ENCODE results near the gene PTPRE. TPM values are rescaled to one million over a fixed set of nuclear protein-coding genes. Genes with fewer than 3 reads are reported as not detected.

Gene PTPRE
- total RNA-seq, 1 experiment from 2014 or later, result 3.1 TPM

DNA sequence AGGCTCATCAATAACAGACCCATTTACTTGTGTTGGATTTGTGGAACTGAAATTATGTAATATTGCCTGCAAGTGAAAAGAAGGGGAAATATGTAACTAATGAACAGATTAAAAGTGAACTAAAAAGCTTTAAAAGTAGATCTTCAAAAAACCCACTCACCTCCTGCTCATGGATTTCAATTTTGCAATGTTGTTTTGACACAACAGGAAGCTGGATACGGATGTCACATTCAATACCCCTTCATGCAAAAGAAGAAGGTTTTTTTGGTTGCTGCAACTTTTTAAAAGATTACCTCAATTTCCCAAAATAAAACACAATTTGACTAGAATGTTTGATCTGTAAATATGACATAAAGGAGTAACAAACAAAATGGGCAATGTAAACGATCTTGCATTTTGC, 216.0 kb downstream of the PTPRE start:
- no peaks in the 10 kb centered on the region for H3K27me3 Mint-ChIP-seq (ENCODE audit: low read depth)
- no peak for TF ChIP-seq ZBTB21 (CRISPR knock-in tag; IDR thresholded peaks at IDR 0.05; ENCODE audit: borderline replicate concordance)
- TF ChIP-seq, protein P1, sequence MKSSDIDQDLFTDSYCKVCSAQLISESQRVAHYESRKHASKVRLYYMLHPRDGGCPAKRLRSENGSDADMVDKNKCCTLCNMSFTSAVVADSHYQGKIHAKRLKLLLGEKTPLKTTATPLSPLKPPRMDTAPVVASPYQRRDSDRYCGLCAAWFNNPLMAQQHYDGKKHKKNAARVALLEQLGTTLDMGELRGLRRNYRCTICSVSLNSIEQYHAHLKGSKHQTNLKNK (CRISPR knock-in tag; IDR thresholded peaks at IDR 0.05), result no peak
- TF ChIP-seq SP1 (CRISPR knock-in tag; conservative IDR thresholded peaks at IDR 0.05), result no peak
- no peak for TF ChIP-seq NFATC4 (CRISPR knock-in tag; IDR thresholded peaks at IDR 0.05)
- TF ChIP-seq ESRRA (CRISPR knock-in tag; IDR thresholded peaks at IDR 0.05; ENCODE audit: borderline replicate concordance), result no peak
- TF ChIP-seq, protein P2, sequence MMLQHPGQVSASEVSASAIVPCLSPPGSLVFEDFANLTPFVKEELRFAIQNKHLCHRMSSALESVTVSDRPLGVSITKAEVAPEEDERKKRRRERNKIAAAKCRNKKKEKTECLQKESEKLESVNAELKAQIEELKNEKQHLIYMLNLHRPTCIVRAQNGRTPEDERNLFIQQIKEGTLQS (CRISPR knock-in tag; conservative IDR thresholded peaks at IDR 0.05), result no peak
- TF ChIP-seq, protein P3, sequence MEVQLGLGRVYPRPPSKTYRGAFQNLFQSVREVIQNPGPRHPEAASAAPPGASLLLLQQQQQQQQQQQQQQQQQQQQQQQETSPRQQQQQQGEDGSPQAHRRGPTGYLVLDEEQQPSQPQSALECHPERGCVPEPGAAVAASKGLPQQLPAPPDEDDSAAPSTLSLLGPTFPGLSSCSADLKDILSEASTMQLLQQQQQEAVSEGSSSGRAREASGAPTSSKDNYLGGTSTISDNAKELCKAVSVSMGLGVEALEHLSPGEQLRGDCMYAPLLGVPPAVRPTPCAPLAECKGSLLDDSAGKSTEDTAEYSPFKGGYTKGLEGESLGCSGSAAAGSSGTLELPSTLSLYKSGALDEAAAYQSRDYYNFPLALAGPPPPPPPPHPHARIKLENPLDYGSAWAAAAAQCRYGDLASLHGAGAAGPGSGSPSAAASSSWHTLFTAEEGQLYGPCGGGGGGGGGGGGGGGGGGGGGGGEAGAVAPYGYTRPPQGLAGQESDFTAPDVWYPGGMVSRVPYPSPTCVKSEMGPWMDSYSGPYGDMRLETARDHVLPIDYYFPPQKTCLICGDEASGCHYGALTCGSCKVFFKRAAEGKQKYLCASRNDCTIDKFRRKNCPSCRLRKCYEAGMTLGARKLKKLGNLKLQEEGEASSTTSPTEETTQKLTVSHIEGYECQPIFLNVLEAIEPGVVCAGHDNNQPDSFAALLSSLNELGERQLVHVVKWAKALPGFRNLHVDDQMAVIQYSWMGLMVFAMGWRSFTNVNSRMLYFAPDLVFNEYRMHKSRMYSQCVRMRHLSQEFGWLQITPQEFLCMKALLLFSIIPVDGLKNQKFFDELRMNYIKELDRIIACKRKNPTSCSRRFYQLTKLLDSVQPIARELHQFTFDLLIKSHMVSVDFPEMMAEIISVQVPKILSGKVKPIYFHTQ (CRISPR knock-in tag; IDR thresholded peaks at IDR 0.05), result no peak
- TF ChIP-seq, protein P4, sequence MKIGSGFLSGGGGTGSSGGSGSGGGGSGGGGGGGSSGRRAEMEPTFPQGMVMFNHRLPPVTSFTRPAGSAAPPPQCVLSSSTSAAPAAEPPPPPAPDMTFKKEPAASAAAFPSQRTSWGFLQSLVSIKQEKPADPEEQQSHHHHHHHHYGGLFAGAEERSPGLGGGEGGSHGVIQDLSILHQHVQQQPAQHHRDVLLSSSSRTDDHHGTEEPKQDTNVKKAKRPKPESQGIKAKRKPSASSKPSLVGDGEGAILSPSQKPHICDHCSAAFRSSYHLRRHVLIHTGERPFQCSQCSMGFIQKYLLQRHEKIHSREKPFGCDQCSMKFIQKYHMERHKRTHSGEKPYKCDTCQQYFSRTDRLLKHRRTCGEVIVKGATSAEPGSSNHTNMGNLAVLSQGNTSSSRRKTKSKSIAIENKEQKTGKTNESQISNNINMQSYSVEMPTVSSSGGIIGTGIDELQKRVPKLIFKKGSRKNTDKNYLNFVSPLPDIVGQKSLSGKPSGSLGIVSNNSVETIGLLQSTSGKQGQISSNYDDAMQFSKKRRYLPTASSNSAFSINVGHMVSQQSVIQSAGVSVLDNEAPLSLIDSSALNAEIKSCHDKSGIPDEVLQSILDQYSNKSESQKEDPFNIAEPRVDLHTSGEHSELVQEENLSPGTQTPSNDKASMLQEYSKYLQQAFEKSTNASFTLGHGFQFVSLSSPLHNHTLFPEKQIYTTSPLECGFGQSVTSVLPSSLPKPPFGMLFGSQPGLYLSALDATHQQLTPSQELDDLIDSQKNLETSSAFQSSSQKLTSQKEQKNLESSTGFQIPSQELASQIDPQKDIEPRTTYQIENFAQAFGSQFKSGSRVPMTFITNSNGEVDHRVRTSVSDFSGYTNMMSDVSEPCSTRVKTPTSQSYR (CRISPR knock-in tag; IDR thresholded peaks at IDR 0.05), result no peak
- no peak for TF ChIP-seq ZNF416 (CRISPR knock-in tag; IDR thresholded peaks at IDR 0.05)
- peaks cover 39% of the 10 kb centered on the region for H3K36me3 Mint-ChIP-seq
- H3K4me3 Mint-ChIP-seq, result no peak overlapping the region
- ChIA-PET POLR2A (no interaction called here), CTCF (no interaction called here)
- ATAC-seq (no peak), DNase-seq (ENCODE audit: low spot score) (no peak)
- H3K27ac Mint-ChIP-seq, result peak overlapping the region; percentile 25; the same call in 1 of the 2 replicates
- no peaks in the 10 kb centered on the region for H3K9me3 Mint-ChIP-seq
- H3K4me1 Mint-ChIP-seq, result peaks cover 35% of the 10 kb centered on the region

DNA sequence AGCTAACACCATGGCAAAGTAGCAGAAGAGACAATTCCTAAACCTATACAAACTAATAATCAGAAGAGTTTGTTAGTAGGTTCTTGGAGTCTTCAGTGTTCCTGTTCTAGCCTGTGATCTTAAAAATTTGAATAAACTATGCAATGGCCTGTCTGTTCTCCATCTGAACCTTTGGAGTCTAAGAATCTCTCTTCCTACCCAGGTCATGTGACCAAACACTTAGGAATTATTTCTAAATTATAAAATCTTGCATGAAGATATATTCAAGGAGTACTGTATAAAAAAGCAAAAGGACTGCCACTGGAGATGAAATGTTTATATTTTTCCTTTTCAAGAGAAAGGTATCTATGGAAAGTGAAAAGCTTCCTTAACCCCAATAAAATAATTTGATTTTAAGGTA, 216.9 kb downstream of the PTPRE start:
- ATAC-seq, result no peak
- Mint-ChIP-seq H3K9me3 (no peaks in the 10 kb centered on the region), H3K4me3 (peak overlapping the region; percentile 19; the same call in 1 of the 2 replicates), H3K27ac (no peak overlapping the region), H3K4me1 (peaks cover 35% of the 10 kb centered on the region), H3K27me3 (ENCODE audit: low read depth) (no peaks in the 10 kb centered on the region), H3K36me3 (peaks cover 34% of the 10 kb centered on the region)
- ChIA-PET CTCF (no interaction called here), POLR2A (no interaction called here)
- no peak for DNase-seq (ENCODE audit: low spot score)
- no peak for TF ChIP-seq CREM (CRISPR knock-in tag; IDR thresholded peaks at IDR 0.05)
- TF ChIP-seq, protein P5, sequence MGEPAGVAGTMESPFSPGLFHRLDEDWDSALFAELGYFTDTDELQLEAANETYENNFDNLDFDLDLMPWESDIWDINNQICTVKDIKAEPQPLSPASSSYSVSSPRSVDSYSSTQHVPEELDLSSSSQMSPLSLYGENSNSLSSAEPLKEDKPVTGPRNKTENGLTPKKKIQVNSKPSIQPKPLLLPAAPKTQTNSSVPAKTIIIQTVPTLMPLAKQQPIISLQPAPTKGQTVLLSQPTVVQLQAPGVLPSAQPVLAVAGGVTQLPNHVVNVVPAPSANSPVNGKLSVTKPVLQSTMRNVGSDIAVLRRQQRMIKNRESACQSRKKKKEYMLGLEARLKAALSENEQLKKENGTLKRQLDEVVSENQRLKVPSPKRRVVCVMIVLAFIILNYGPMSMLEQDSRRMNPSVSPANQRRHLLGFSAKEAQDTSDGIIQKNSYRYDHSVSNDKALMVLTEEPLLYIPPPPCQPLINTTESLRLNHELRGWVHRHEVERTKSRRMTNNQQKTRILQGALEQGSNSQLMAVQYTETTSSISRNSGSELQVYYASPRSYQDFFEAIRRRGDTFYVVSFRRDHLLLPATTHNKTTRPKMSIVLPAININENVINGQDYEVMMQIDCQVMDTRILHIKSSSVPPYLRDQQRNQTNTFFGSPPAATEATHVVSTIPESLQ (CRISPR knock-in tag; IDR thresholded peaks at IDR 0.05), result no peak
- no peak for TF ChIP-seq JAZF1 (CRISPR knock-in tag; IDR thresholded peaks at IDR 0.05)
- TF ChIP-seq, protein P6, sequence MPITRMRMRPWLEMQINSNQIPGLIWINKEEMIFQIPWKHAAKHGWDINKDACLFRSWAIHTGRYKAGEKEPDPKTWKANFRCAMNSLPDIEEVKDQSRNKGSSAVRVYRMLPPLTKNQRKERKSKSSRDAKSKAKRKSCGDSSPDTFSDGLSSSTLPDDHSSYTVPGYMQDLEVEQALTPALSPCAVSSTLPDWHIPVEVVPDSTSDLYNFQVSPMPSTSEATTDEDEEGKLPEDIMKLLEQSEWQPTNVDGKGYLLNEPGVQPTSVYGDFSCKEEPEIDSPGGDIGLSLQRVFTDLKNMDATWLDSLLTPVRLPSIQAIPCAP (CRISPR knock-in tag; IDR thresholded peaks at IDR 0.05), result no peak
- TF ChIP-seq, protein P7, sequence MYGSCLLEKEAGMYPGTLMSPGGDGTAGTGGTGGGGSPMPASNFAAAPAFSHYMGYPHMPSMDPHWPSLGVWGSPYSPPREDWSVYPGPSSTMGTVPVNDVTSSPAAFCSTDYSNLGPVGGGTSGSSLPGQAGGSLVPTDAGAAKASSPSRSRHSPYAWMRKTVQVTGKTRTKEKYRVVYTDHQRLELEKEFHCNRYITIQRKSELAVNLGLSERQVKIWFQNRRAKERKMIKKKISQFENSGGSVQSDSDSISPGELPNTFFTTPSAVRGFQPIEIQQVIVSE (CRISPR knock-in tag; IDR thresholded peaks at IDR 0.05; ENCODE audit: borderline replicate concordance), result no peak
- no peak for TF ChIP-seq NR3C1 (CRISPR knock-in tag; conservative IDR thresholded peaks at IDR 0.05; ENCODE audit: low read depth)
- no peak for TF ChIP-seq RELA (CRISPR knock-in tag; IDR thresholded peaks at IDR 0.05; ENCODE audit: borderline replicate concordance)
- TF ChIP-seq SMAD4 (CRISPR knock-in tag; IDR thresholded peaks at IDR 0.05), result no peak
- no peak for TF ChIP-seq TP53 (CRISPR knock-in tag; IDR thresholded peaks at IDR 0.05)
- TF ChIP-seq, protein P8, sequence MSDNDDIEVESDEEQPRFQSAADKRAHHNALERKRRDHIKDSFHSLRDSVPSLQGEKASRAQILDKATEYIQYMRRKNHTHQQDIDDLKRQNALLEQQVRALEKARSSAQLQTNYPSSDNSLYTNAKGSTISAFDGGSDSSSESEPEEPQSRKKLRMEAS (CRISPR knock-in tag; IDR thresholded peaks at IDR 0.05), result no peak
- no peak for TF ChIP-seq MXD4 (CRISPR knock-in tag; IDR thresholded peaks at IDR 0.05; ENCODE audit: borderline replicate concordance)
- TF ChIP-seq, protein P9, sequence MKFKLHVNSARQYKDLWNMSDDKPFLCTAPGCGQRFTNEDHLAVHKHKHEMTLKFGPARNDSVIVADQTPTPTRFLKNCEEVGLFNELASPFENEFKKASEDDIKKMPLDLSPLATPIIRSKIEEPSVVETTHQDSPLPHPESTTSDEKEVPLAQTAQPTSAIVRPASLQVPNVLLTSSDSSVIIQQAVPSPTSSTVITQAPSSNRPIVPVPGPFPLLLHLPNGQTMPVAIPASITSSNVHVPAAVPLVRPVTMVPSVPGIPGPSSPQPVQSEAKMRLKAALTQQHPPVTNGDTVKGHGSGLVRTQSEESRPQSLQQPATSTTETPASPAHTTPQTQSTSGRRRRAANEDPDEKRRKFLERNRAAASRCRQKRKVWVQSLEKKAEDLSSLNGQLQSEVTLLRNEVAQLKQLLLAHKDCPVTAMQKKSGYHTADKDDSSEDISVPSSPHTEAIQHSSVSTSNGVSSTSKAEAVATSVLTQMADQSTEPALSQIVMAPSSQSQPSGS (CRISPR knock-in tag; IDR thresholded peaks at IDR 0.05; ENCODE audit: borderline replicate concordance, low read depth), result no peak
